Smooth muscle cell (in vitro differentiated cells): ENCODE data around the gene PITPNB. TPM values are rescaled to one million over a fixed set of nuclear protein-coding genes. Genes with fewer than 3 reads are reported as not detected.

Source experiments
- DNase-seq: peaks from one replicate; lab custom pipeline; 2025; ENCODE audit not compliant: unreplicated experiment; lab: John Stamatoyannopoulos, UW
- H2AFZ ChIP-seq: fragments of 200-600 bp; sonication (generic); 2 replicates; pipeline ENCODE4 v1.6.0; 2016; ENCODE audit warnings: antibody characterized with exemption, low read depth, mild to moderate bottlenecking
- H3F3A ChIP-seq: fragments of 200-600 bp; sonication (generic); 2 replicates; pipeline ENCODE4 v1.6.0; 2017; ENCODE audit warnings: antibody characterized with exemption, low read depth
- H3K27ac ChIP-seq: fragments of 200-600 bp; sonication (generic); 2 replicates; pipeline ENCODE4 v1.5.1; 2016; ENCODE audit warnings: low read depth, mild to moderate bottlenecking
- H3K27me3 ChIP-seq: fragments of 200-600 bp; sonication (generic); 2 replicates; pipeline ENCODE4 v1.6.1; 2016; ENCODE audit warnings: low read depth, mild to moderate bottlenecking
- H3K36me3 ChIP-seq: fragments of 200-600 bp; sonication (generic); 2 replicates; pipeline ENCODE4 v1.5.1; 2016; ENCODE audit warnings: low read depth
- H3K4me1 ChIP-seq: fragments of 200-600 bp; sonication (generic); 2 replicates; pipeline ENCODE4 v1.5.1; 2016; ENCODE audit warnings: low read depth
- H3K4me2 ChIP-seq: fragments of 200-600 bp; sonication (generic); 2 replicates; pipeline ENCODE4 v1.6.0; 2016; ENCODE audit warnings: mild to moderate bottlenecking
- H3K4me3 ChIP-seq: fragments of 200-600 bp; sonication (generic); 2 replicates; pipeline ENCODE4 v1.5.1; 2016; ENCODE audit warnings: mild to moderate bottlenecking
- H3K79me2 ChIP-seq: fragments of 200-600 bp; sonication (generic); 2 replicates; pipeline ENCODE4 v1.6.0; 2016; ENCODE audit warnings: low read depth, mild to moderate bottlenecking
- H3K9ac ChIP-seq: fragments of 200-600 bp; sonication (generic); 2 replicates; pipeline ENCODE4 v1.6.0; 2016; ENCODE audit warnings: low read depth
- H3K9me3 ChIP-seq: fragments of 200-600 bp; sonication (generic); replicated peaks from 2 replicates; pipeline ENCODE4 v1.5.1; 2016; ENCODE audit warnings: low read depth
- H4K20me1 ChIP-seq: fragments of 200-600 bp; sonication (generic); 2 replicates; pipeline ENCODE4 v1.6.0; 2016; ENCODE audit warnings: low read depth
- CTCF ChIP-seq: fragments of 200-600 bp; sonication (generic); IDR thresholded peaks from 2 replicates; pipeline ENCODE4 v1.5.1; 2017; ENCODE audit warnings: borderline replicate concordance, mild to moderate bottlenecking, antibody characterized with exemption; ENCODE audit not compliant: insufficient read depth, poor library complexity, severe bottlenecking
- WGBS: methylation state at CpG from one replicate; pipeline ENCODE4 v1.1.7; 2016; ENCODE audit warnings: low lambda C conversion rate; 5-methylcytosine and 5-hydroxymethylcytosine counted together
- polyA plus RNA-seq: library from polyadenylated mRNA; unstranded; fragments of >200 nt; fragmentation: Nextera tagmentation; extraction: Ambion mirVana; gene quantifications from 2 replicates; pipeline ENCODE4 v1.2.1, GENCODE V29; 2016
- total RNA-seq: library from RNA; depleted of rRNA; stranded (reverse); fragments of >200 nt; gene quantifications from 2 replicates; pipeline ENCODE4 v1.2.3, GENCODE V29; 2014

Gene PITPNB
- total and polyA plus RNA-seq, 2 experiments from 2014 or later: 37.8 to 47.0 TPM

GRCh38 chr22:27857443-27857842, 61.6 kb downstream of the PITPNB start:
- H3K4me2 ChIP-seq: no peak overlapping the region
- H3K4me1 ChIP-seq: peaks cover 5% of the 10 kb centered on the region
- peaks cover 25% of the 10 kb centered on the region for H3K36me3 ChIP-seq
- H4K20me1 ChIP-seq: peaks cover 40% of the 10 kb centered on the region
- no peaks in the 10 kb centered on the region for H3K9me3 ChIP-seq
- H3K27me3 ChIP-seq: no peaks in the 10 kb centered on the region
- no peak overlapping the region for H3K27ac ChIP-seq
- WGBS: 81% methylated on average over 6 of the region's 6 CpGs
- H3K9ac ChIP-seq: no peak overlapping the region
- DNase-seq: no peak
- H3F3A ChIP-seq: peaks cover 2% of the 10 kb centered on the region
- no peak overlapping the region for H3K4me3 ChIP-seq
- TF ChIP-seq CTCF: no peak
- H3K79me2 ChIP-seq: peaks cover 9% of the 10 kb centered on the region
- H2AFZ ChIP-seq: no peak overlapping the region

- peaks cover 2% of the 10 kb centered on the region for H3F3A ChIP-seq
- no peak for DNase-seq
- H2AFZ ChIP-seq: no peak overlapping the region
- H3K9ac ChIP-seq: no peak overlapping the region
- no peak overlapping the region for H3K27ac ChIP-seq
- no peak overlapping the region for H3K4me3 ChIP-seq
- peaks cover 25% of the 10 kb centered on the region for H3K36me3 ChIP-seq
- no peak for TF ChIP-seq CTCF
- no peak overlapping the region for H3K4me2 ChIP-seq
- peaks cover 14% of the 10 kb centered on the region for H3K4me1 ChIP-seq
- H3K9me3 ChIP-seq: no peaks in the 10 kb centered on the region
- H3K27me3 ChIP-seq: no peaks in the 10 kb centered on the region
- 96% methylated on average over 4 of the region's 4 CpGs for WGBS
- peaks cover 45% of the 10 kb centered on the region for H4K20me1 ChIP-seq
- H3K79me2 ChIP-seq: peaks cover 6% of the 10 kb centered on the region
Measured at GRCh38 chr22:27856386-27856785, 62.7 kb downstream of the PITPNB start.

- H3K9ac ChIP-seq: no peak overlapping the region
- H3K4me2 ChIP-seq: no peak overlapping the region
- H3K4me3 ChIP-seq: no peak overlapping the region
- no peaks in the 10 kb centered on the region for H3K9me3 ChIP-seq
- peaks cover 2% of the 10 kb centered on the region for H3F3A ChIP-seq
- H3K79me2 ChIP-seq: peaks cover 6% of the 10 kb centered on the region
- peaks cover 18% of the 10 kb centered on the region for H3K36me3 ChIP-seq
- H2AFZ ChIP-seq: no peak overlapping the region
- WGBS: 83% methylated on average over 6 of the region's 6 CpGs
- peaks cover 48% of the 10 kb centered on the region for H4K20me1 ChIP-seq
- no peak for TF ChIP-seq CTCF
- peaks cover 27% of the 10 kb centered on the region for H3K4me1 ChIP-seq
- peak overlapping the region; percentile 68 for H3K27ac ChIP-seq
- no peaks in the 10 kb centered on the region for H3K27me3 ChIP-seq
- no peak for DNase-seq
Measured at GRCh38 chr22:27853424-27853823, 65.6 kb downstream of the PITPNB start.

GRCh38 chr22:27851974-27852746, 66.9 kb downstream of the PITPNB start:
- Histone ChIP-seq H3K9ac (peak overlapping the region; percentile 25), H3K79me2 (peaks cover 1% of the 10 kb centered on the region), H3K4me1 (peaks cover 27% of the 10 kb centered on the region), H3K4me3 (no peak overlapping the region), H3K27ac (peak overlapping the region; percentile 68), H3K9me3 (no peaks in the 10 kb centered on the region), H2AFZ (no peak overlapping the region), H4K20me1 (peaks cover 48% of the 10 kb centered on the region), H3K27me3 (no peaks in the 10 kb centered on the region), H3K36me3 (peaks cover 10% of the 10 kb centered on the region), H3K4me2 (peak overlapping the region; percentile 21), H3F3A (peaks cover 2% of the 10 kb centered on the region)
- 49% methylated on average over 7 of the region's 7 CpGs for WGBS
- TF ChIP-seq CTCF: no peak
- DNase-seq: no peak
